Measurements from ENCODE around the gene CCDC141.

- TF ChIP-seq GATA2 (IDR thresholded peaks at IDR 0.05; ENCODE audit: low read depth, low read length) (no peak), GATA3 (IDR thresholded peaks at IDR 0.05; ENCODE audit: low read depth, low read length) (no peak)
These were observed 18.1 kb downstream of the CCDC141 start for GRCh38 chr2:179031731-179032408.

Measured in SH-SY5Y (cell line).